NCI-H1417 (cell line): ENCODE data around the gene RBBP8NL.

Experiments
- DNase-seq, 3 experiments: peaks; one replicate each; lab custom pipeline; 2025; lab: John Stamatoyannopoulos, UW

The RBBP8NL gene

GRCh38 chr20:62427172-62428001 is at the start of gene RBBP8NL:
Gene RBBP8NL (minus strand): TSS chr20:62427539. CDS start chr20:62419647, 7,892 bp downstream.
- peak in 2 of 3 experiments; percentile 83 to 94 for DNase-seq

GRCh38 chr20:62476056-62476838 is 48.9 kb upstream of the RBBP8NL start:
- no peak for DNase-seq

- no peak for DNase-seq
These were observed 48.4 kb upstream of the RBBP8NL start, which contains the start of gene GATA5 for GRCh38 chr20:62475772-62476055. Gene GATA5 (minus strand): TSS chr20:62475995. CDS start chr20:62475521, 474 bp downstream.

GRCh38 chr20:62475027-62475771 is 47.9 kb upstream of the RBBP8NL start:
- DNase-seq = no peak

GRCh38 chr20:62474604-62475026 is 47.3 kb upstream of the RBBP8NL start:
- DNase-seq = no peak

- DNase-seq = no peak
These were observed 46.6 kb upstream of the RBBP8NL start for GRCh38 chr20:62473717-62474603.

- DNase-seq = no peak
These were observed 45.7 kb upstream of the RBBP8NL start for GRCh38 chr20:62472941-62473585.

GRCh38 chr20:62472138-62472940 is 45.0 kb upstream of the RBBP8NL start:
- DNase-seq = no peak

GRCh38 chr20:62470459-62470858 is 43.1 kb upstream of the RBBP8NL start:
- no peak for DNase-seq

- no peak for DNase-seq
These were observed 42.7 kb upstream of the RBBP8NL start for GRCh38 chr20:62470001-62470400.

GRCh38 chr20:62469352-62469751 is 42.0 kb upstream of the RBBP8NL start:
- no peak for DNase-seq

- no peak for DNase-seq
These were observed 39.6 kb upstream of the RBBP8NL start for GRCh38 chr20:62466806-62467537.

GRCh38 chr20:62466072-62466760 is 38.9 kb upstream of the RBBP8NL start:
- no peak for DNase-seq

GRCh38 chr20:62464990-62465389 is 37.7 kb upstream of the RBBP8NL start:
- DNase-seq = no peak

- no peak for DNase-seq
These were observed 37.1 kb upstream of the RBBP8NL start for GRCh38 chr20:62464425-62464770.

- no peak for DNase-seq
These were observed 36.5 kb upstream of the RBBP8NL start for GRCh38 chr20:62463651-62464424.

- DNase-seq = no peak
These were observed 35.7 kb upstream of the RBBP8NL start for GRCh38 chr20:62462976-62463592.

- DNase-seq = no peak
These were observed 34.5 kb upstream of the RBBP8NL start for GRCh38 chr20:62461834-62462233.
